DND-41 (cell line): Measurements from ENCODE around the gene KRT36.

Experiments used
- ATAC-seq: fragments of 200-7000 bp; cut with Tn5 transposase; 3 replicates; pipeline ENCODE4 v1.9.1; 2021; ENCODE audit warnings: low read depth; ENCODE audit not compliant: insufficient read depth
- DNase-seq: peaks from one replicate; pipeline ENCODE4 v3.0.0-alpha.2; 2020
- H2AFZ ChIP-seq: 2 replicates; pipeline ENCODE4 v1.6.0; 2012; ENCODE audit warnings: low read depth, low read length
- H3K27ac ChIP-seq: 2 replicates; pipeline ENCODE4 v1.5.1; 2012; ENCODE audit warnings: low read length, inconsistent platforms
- H3K27me3 ChIP-seq: fragments of 200-600 bp; sonication (generic); 2 replicates; pipeline ENCODE4 v1.6.0; 2012; ENCODE audit warnings: low read length, mild to moderate bottlenecking, inconsistent platforms; ENCODE audit not compliant: insufficient read depth, poor library complexity
- H3K36me3 ChIP-seq: 2 replicates; pipeline ENCODE4 v1.5.1; 2012; ENCODE audit warnings: low read length, inconsistent platforms; ENCODE audit not compliant: insufficient read depth
- H3K4me1 ChIP-seq: 2 replicates; pipeline ENCODE4 v1.5.1; 2012; ENCODE audit warnings: mild to moderate bottlenecking, low read length; ENCODE audit not compliant: insufficient read depth
- H3K4me2 ChIP-seq: 2 replicates; pipeline ENCODE4 v1.6.0; 2012; ENCODE audit warnings: mild to moderate bottlenecking, moderate library complexity, low read length, inconsistent platforms; ENCODE audit not compliant: insufficient read depth
- H3K4me3 ChIP-seq, 2 experiments: fragments of 200-600 bp in 1 of 2; shearing (Covaris generic) in 1 of 2; 2 replicates each; pipeline ENCODE4 v1.5.1; 2012 to 2016; ENCODE audit warnings: inconsistent platforms in 2 of 2, low read length in 2 of 2, mild to moderate bottlenecking in 2 of 2, low read depth in 1 of 2, moderate library complexity in 1 of 2
- H3K79me2 ChIP-seq: 2 replicates; pipeline ENCODE4 v1.6.0; 2012; ENCODE audit warnings: low read length, inconsistent platforms; ENCODE audit not compliant: insufficient read depth
- H3K9ac ChIP-seq: 2 replicates; pipeline ENCODE4 v1.6.0; 2012; ENCODE audit warnings: low read depth, mild to moderate bottlenecking, inconsistent platforms, low read length, moderate library complexity
- H3K9me3 ChIP-seq: 2 replicates; pipeline ENCODE4 v1.5.1; 2012; ENCODE audit warnings: low read length, moderate library complexity, mild to moderate bottlenecking, inconsistent platforms; ENCODE audit not compliant: insufficient read depth, severe bottlenecking
- H4K20me1 ChIP-seq: 2 replicates; pipeline ENCODE4 v1.6.0; 2012; ENCODE audit warnings: low read length; ENCODE audit not compliant: insufficient read depth
- CTCF ChIP-seq: IDR thresholded peaks from 2 replicates; pipeline ENCODE4 v1.5.1; 2012; ENCODE audit warnings: borderline replicate concordance, low read length, moderate library complexity, mild to moderate bottlenecking; ENCODE audit not compliant: poor library complexity, severe bottlenecking; ENCODE audit errors: extremely low read depth
- EZH2 ChIP-seq: IDR thresholded peaks from 3 replicates; pipeline ENCODE4 v1.6.1; 2012; ENCODE audit warnings: borderline replicate concordance, low read depth, mild to moderate bottlenecking, moderate library complexity, low read length, inconsistent platforms; ENCODE audit not compliant: severe bottlenecking

Gene KRT36

DNA sequence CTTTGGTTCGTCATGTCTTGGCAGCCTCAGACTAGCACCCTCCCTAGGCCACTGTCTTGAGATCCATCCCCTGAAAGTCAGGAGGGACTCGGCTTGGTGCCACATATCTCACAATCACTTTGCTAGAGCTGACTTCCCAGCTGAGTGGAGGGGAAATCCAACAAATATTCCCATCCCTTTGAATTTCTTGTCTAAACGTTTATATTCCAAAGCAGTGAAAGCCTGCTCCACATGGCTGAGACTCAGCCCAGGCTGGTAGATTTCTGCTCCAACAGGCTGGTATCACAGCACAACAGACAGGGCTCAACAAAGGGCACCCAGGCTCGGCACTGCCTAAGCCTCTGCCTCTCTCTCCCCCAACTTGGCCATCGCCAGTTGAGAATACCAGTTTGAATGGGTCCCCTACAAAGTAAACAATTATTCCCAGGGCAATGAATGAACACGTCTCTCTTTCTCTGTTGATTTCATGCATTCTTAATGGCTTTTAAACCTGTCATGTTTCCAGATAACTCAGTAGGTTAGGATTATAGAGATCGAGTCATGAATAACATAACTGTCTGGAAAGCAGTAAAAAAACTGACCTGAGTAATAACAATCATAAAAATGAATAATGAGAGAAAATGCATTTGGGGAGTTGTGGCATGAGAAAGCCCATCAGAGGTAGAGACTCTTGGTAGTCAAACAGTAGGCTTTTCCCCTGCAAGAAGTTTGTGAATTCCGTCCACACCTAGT, 14.7 kb upstream of the KRT36 start:
- Histone ChIP-seq H3K4me2 (no peak overlapping the region), H3K27me3 (peaks cover 19% of the 10 kb centered on the region), H3K4me1 (no peaks in the 10 kb centered on the region), H4K20me1 (no peaks in the 10 kb centered on the region), H2AFZ (no peak overlapping the region), H3K9me3 (no peaks in the 10 kb centered on the region), H3K27ac (no peak overlapping the region), H3K36me3 (no peaks in the 10 kb centered on the region), H3K79me2 (no peaks in the 10 kb centered on the region), H3K4me3 (no peak overlapping the region), H3K9ac (no peak overlapping the region)
- DNase-seq, result no peak
- ATAC-seq, result no peak
- TF ChIP-seq CTCF (no peak), EZH2 (no peak)

GRCh38 chr17:41503202-41503601, 13.5 kb upstream of the KRT36 start:
- DNase-seq (no peak), ATAC-seq (no peak)
- H3K36me3 ChIP-seq, result no peaks in the 10 kb centered on the region
- no peak overlapping the region for H3K4me2 ChIP-seq
- H3K9me3 ChIP-seq, result no peaks in the 10 kb centered on the region
- H3K27me3 ChIP-seq, result peaks cover 18% of the 10 kb centered on the region
- H3K4me1 ChIP-seq, result no peaks in the 10 kb centered on the region
- no peaks in the 10 kb centered on the region for H3K79me2 ChIP-seq
- H3K4me3 ChIP-seq, result no peak overlapping the region
- H3K27ac ChIP-seq, result no peak overlapping the region
- no peaks in the 10 kb centered on the region for H4K20me1 ChIP-seq
- H2AFZ ChIP-seq, result no peak overlapping the region
- H3K9ac ChIP-seq, result no peak overlapping the region
- TF ChIP-seq EZH2 (no peak), CTCF (no peak)

GRCh38 chr17:41500131-41500911, 10.6 kb upstream of the KRT36 start:
- DNase-seq (no peak), ATAC-seq (no peak)
- H3K9me3 ChIP-seq, result no peaks in the 10 kb centered on the region
- peaks cover 4% of the 10 kb centered on the region for H3K4me1 ChIP-seq
- peaks cover 5% of the 10 kb centered on the region for H3K27me3 ChIP-seq
- H3K36me3 ChIP-seq, result no peaks in the 10 kb centered on the region
- no peak overlapping the region for H3K4me3 ChIP-seq
- H3K9ac ChIP-seq, result no peak overlapping the region
- no peak overlapping the region for H3K27ac ChIP-seq
- no peaks in the 10 kb centered on the region for H3K79me2 ChIP-seq
- TF ChIP-seq CTCF (no peak), EZH2 (no peak)
- no peak overlapping the region for H2AFZ ChIP-seq
- no peaks in the 10 kb centered on the region for H4K20me1 ChIP-seq
- H3K4me2 ChIP-seq, result no peak overlapping the region
